IPS DF 6.9 (cell line): Measurements from ENCODE around the gene GLS.

Experiments used
- DNase-seq: peaks from one replicate; pipeline ENCODE4 v3.0.0-alpha.2; 2013; ENCODE audit warnings: low read depth, low spot score
- H3K27ac ChIP-seq: one replicate; pipeline ENCODE4 v1.5.1; 2013; ENCODE audit warnings: low read length, control low read depth
- H3K27me3 ChIP-seq: 2 replicates; pipeline ENCODE4 v1.6.1; 2013; ENCODE audit warnings: mild to moderate bottlenecking, low read length; ENCODE audit not compliant: control insufficient read depth, insufficient read depth
- H3K36me3 ChIP-seq: 2 replicates; pipeline ENCODE4 v1.6.1; 2013; ENCODE audit warnings: low read length; ENCODE audit not compliant: control insufficient read depth, insufficient read depth
- H3K4me1 ChIP-seq: 2 replicates; pipeline ENCODE4 v1.6.1; 2013; ENCODE audit warnings: low read length; ENCODE audit not compliant: control insufficient read depth, insufficient read depth
- H3K4me3 ChIP-seq: 2 replicates; pipeline ENCODE4 v1.5.1; 2013; ENCODE audit warnings: mild to moderate bottlenecking, low read length
- H3K9me3 ChIP-seq: 2 replicates; pipeline ENCODE4 v1.6.1; 2013; ENCODE audit warnings: low read length, inconsistent platforms; ENCODE audit not compliant: control insufficient read depth, insufficient read depth
- WGBS: extraction: QIAGEN DNeasy Blood & Tissue Kit; methylation state at CpG from one replicate; pipeline ENCODE4 v1.1.7; 2013; ENCODE audit warnings: mixed read lengths, missing lambda C conversion rate; ENCODE audit not compliant: insufficient read length, insufficient coverage; 5-methylcytosine and 5-hydroxymethylcytosine counted together

The GLS gene

GRCh38 chr2:190970160-190970559, 89.5 kb downstream of the GLS start:
- Histone ChIP-seq H3K36me3 (peaks cover 12% of the 10 kb centered on the region; the same call in 1 of the 2 replicates), H3K4me1 (no peaks in the 10 kb centered on the region), H3K27me3 (no peaks in the 10 kb centered on the region; the same call in 1 of the 2 replicates), H3K9me3 (no peaks in the 10 kb centered on the region), H3K4me3 (no peak overlapping the region), H3K27ac (no peak overlapping the region)
- no CpG with 5 or more reads among the region's 3 CpGs for WGBS
- no peak for DNase-seq

GRCh38 chr2:190970873-190971506, 90.4 kb downstream of the GLS start:
- no CpG with 5 or more reads among the region's 5 CpGs for WGBS
- no peak for DNase-seq
- Histone ChIP-seq H3K4me1 (no peaks in the 10 kb centered on the region), H3K27ac (no peak overlapping the region), H3K9me3 (no peaks in the 10 kb centered on the region), H3K4me3 (no peak overlapping the region), H3K36me3 (peaks cover 13% of the 10 kb centered on the region; the same call in 1 of the 2 replicates), H3K27me3 (no peaks in the 10 kb centered on the region; the same call in 1 of the 2 replicates)

- no peaks in the 10 kb centered on the region for H3K4me1 ChIP-seq
- H3K9me3 ChIP-seq, result no peaks in the 10 kb centered on the region
- no peaks in the 10 kb centered on the region; the same call in 1 of the 2 replicates for H3K27me3 ChIP-seq
- DNase-seq, result no peak
- no peak overlapping the region for H3K27ac ChIP-seq
- peaks cover 19% of the 10 kb centered on the region; the same call in 1 of the 2 replicates for H3K36me3 ChIP-seq
- WGBS, result no CpG with 5 or more reads among the region's 2 CpGs
- H3K4me3 ChIP-seq, result no peak overlapping the region
Observed at GRCh38 chr2:190972213-190972612, 91.6 kb downstream of the GLS start.

GRCh38 chr2:190972846-190973245, 92.2 kb downstream of the GLS start:
- H3K27ac ChIP-seq, result no peak overlapping the region
- DNase-seq, result no peak
- H3K4me3 ChIP-seq, result no peak overlapping the region
- H3K9me3 ChIP-seq, result no peaks in the 10 kb centered on the region
- no peaks in the 10 kb centered on the region for H3K4me1 ChIP-seq
- WGBS, result no CpG with 5 or more reads among the region's 3 CpGs
- peaks cover 21% of the 10 kb centered on the region; the same call in 1 of the 2 replicates for H3K36me3 ChIP-seq
- no peaks in the 10 kb centered on the region; the same call in 1 of the 2 replicates for H3K27me3 ChIP-seq

- Histone ChIP-seq H3K27ac (no peak overlapping the region), H3K4me1 (no peaks in the 10 kb centered on the region), H3K36me3 (peaks cover 21% of the 10 kb centered on the region; the same call in 1 of the 2 replicates), H3K9me3 (no peaks in the 10 kb centered on the region), H3K4me3 (no peak overlapping the region), H3K27me3 (no peaks in the 10 kb centered on the region; the same call in 1 of the 2 replicates)
- WGBS, result no CpG with 5 or more reads among the region's 1 CpG
- no peak for DNase-seq
Observed at GRCh38 chr2:190973262-190973661, 92.6 kb downstream of the GLS start.

- WGBS, result no CpG with 5 or more reads among the region's 11 CpGs
- H3K9me3 ChIP-seq, result no peaks in the 10 kb centered on the region
- H3K4me1 ChIP-seq, result no peaks in the 10 kb centered on the region
- no peak overlapping the region for H3K4me3 ChIP-seq
- H3K27me3 ChIP-seq, result no peaks in the 10 kb centered on the region; the same call in 1 of the 2 replicates
- DNase-seq, result no peak
- peaks cover 24% of the 10 kb centered on the region; the same call in 1 of the 2 replicates for H3K36me3 ChIP-seq
- no peak overlapping the region for H3K27ac ChIP-seq
Observed at GRCh38 chr2:190973726-190974628, 93.4 kb downstream of the GLS start.

GRCh38 chr2:190974629-190975361, 94.2 kb downstream of the GLS start:
- Histone ChIP-seq H3K4me3 (no peak overlapping the region), H3K9me3 (no peaks in the 10 kb centered on the region), H3K4me1 (no peaks in the 10 kb centered on the region), H3K27ac (no peak overlapping the region), H3K36me3 (peaks cover 25% of the 10 kb centered on the region; the same call in 1 of the 2 replicates), H3K27me3 (no peaks in the 10 kb centered on the region; the same call in 1 of the 2 replicates)
- WGBS, result no CpG with 5 or more reads among the region's 12 CpGs
- no peak for DNase-seq

GRCh38 chr2:190976521-190976920, 95.9 kb downstream of the GLS start:
- no peak for DNase-seq
- H3K4me1 ChIP-seq, result no peaks in the 10 kb centered on the region
- no CpG with 5 or more reads among the region's 2 CpGs for WGBS
- H3K9me3 ChIP-seq, result no peaks in the 10 kb centered on the region
- H3K27me3 ChIP-seq, result no peaks in the 10 kb centered on the region
- no peak overlapping the region for H3K27ac ChIP-seq
- H3K4me3 ChIP-seq, result no peak overlapping the region
- peaks cover 24% of the 10 kb centered on the region; the same call in 1 of the 2 replicates for H3K36me3 ChIP-seq

GRCh38 chr2:190977505-190977904, 96.9 kb downstream of the GLS start:
- Histone ChIP-seq H3K4me1 (no peaks in the 10 kb centered on the region), H3K27ac (no peak overlapping the region), H3K4me3 (no peak overlapping the region), H3K9me3 (no peaks in the 10 kb centered on the region), H3K36me3 (peaks cover 24% of the 10 kb centered on the region; the same call in 1 of the 2 replicates), H3K27me3 (no peaks in the 10 kb centered on the region)
- DNase-seq, result no peak
- no CpG with 5 or more reads among the region's 5 CpGs for WGBS
